Measurements from ENCODE around the gene SCNN1B.
A peak's percentile ranks its signal among the peaks of the same experiment; 100 is the strongest.
"Not testable (repeated sequence)": the region's sequence is repeated elsewhere in the genome, so short reads cannot be mapped to it uniquely, and the experiment has no call there.

The SCNN1B gene

DNA sequence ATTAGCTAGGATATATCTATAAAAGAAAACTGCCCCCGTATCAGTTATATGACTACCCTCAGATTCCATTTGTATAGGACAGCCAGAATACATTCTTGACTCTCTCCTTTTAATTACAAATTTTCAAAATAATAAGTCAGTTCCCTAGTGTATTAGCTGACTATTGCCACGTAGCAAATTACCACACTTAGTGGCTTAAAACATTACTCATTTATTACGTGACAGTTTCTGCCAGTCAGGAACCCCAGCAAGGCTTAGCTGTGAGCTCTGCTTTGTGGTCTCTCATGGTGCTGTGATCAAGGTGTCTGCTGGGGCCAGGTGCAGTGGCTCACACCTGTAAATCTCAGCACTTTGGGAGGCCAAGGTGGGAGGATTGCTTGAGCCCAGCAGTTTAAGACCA is 13.9 kb upstream of the SCNN1B start:
- Histone ChIP-seq H3K9me3 (ENCODE audit: control insufficient read depth in 2 of 2, low read length in 2 of 2) (no peaks in the 10 kb centered on the region), H3K4me1 (ENCODE audit: control insufficient read depth, insufficient read depth, low read length) (no peaks in the 10 kb centered on the region), H3K36me3 (ENCODE audit: control insufficient read depth in 2 of 2, insufficient read depth in 2 of 2, low read length in 2 of 2) (no peaks in the 10 kb centered on the region), H3K27ac (ENCODE audit: low read length) (no peak overlapping the region), H3K27me3 (ENCODE audit: control insufficient read depth in 1 of 2, insufficient read depth in 2 of 2, low read length in 2 of 2) (peaks cover 0 to 3% of the 10 kb centered on the region in 2 donors), H3K4me3 (ENCODE audit: low read length in 2 of 2) (no peak overlapping the region), H3K9ac (ENCODE audit: low read length in 2 of 2) (no peak overlapping the region)

DNA sequence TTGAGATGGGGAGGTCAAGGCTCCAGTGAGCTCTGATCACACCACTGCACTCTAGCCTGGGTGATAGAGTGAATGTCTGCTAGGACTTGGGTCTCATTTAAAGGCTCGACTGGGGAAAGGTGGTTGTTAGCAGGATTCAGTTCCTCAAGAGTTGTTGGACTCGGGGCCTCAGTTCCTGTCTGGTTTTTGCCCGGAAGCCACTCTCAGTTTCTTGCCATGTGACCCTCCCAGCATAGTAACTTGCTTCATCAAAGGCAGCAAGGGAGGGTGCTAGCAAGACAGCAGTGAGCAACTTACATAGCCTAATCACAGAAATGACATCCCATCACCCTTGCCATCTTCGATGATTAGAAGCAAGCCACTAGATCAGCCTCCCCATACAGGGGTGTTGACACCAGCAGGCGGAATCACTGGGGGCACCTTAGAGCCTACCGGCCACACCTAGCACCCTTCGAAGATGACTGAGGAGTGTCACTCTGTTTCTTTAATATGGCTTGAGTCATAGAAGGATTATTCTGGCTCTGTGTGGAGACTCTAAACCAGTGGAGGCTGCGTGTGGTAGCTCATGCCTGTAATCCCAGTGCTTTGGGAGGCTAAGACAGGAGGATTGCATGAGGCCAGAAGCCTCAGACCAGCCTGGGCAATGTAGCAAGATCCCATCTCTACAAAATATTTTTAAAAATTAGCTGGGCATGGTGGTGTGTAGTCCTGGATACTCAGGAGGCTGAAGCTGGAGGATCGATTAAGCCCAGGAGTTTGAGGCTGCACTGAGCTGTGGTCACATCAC is 13.2 kb upstream of the SCNN1B start:
- H3K4me1 ChIP-seq (ENCODE audit: control insufficient read depth, insufficient read depth, low read length) = no peaks in the 10 kb centered on the region
- H3K27ac ChIP-seq (ENCODE audit: low read length) = no peak overlapping the region
- no peaks in the 10 kb centered on the region for H3K9me3 ChIP-seq (ENCODE audit: control insufficient read depth in 2 of 2, low read length in 2 of 2)
- peaks cover 0 to under 1% of the 10 kb centered on the region in 2 donors for H3K27me3 ChIP-seq (ENCODE audit: control insufficient read depth in 1 of 2, insufficient read depth in 2 of 2, low read length in 2 of 2)
- no peaks in the 10 kb centered on the region for H3K36me3 ChIP-seq (ENCODE audit: control insufficient read depth in 2 of 2, insufficient read depth in 2 of 2, low read length in 2 of 2)
- H3K9ac ChIP-seq (ENCODE audit: low read length in 2 of 2) = no peak overlapping the region
- no peak overlapping the region for H3K4me3 ChIP-seq (ENCODE audit: low read length in 2 of 2)

DNA sequence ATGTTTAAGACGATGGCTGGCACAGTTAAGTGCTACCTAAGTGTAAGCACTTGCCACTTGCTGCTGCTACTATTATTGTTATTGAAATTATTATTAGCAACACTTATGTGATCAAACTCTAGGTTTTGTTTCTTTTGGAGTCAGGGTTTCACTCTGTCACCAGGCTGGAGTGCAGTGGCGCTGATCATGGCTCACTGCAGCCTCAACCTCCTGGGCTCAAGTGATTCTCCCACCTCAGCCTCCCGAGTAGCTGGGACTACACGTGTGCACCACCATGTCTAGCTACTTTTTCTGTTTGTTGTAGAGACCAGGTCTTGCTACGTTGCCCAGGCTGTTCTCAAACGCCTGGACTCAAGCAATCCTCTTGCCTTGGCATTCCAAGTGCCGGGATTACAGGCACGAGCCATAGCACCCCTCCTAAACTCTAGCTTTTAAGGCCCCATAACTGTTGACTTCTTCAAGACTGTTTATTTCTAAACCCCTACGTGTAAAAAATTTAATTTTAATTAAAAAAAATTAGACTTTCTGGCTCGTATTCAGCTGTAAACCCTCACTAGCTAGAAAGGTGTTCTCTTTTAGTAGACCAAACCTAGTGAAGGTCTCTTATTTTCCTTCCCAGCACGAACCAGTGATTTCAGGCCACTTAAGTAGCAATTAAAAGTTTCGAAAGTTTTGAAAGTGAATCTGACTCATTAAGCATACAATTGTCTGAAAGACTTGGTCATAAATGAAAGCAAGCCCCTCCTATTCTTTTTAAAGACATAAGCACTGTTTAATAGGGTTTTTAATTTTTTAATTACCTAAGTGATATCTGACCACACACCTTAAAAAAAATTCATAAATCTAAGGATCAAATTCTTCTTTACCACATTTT is 11.7 kb upstream of the SCNN1B start:
- Histone ChIP-seq H3K4me3 (ENCODE audit: low read length in 2 of 2) (no peak overlapping the region), H3K27me3 (ENCODE audit: control insufficient read depth in 1 of 2, insufficient read depth in 2 of 2, low read length in 2 of 2) (peaks cover 0 to 2% of the 10 kb centered on the region in 2 donors), H3K9me3 (ENCODE audit: control insufficient read depth in 2 of 2, low read length in 2 of 2) (no peaks in the 10 kb centered on the region), H3K4me1 (ENCODE audit: control insufficient read depth, insufficient read depth, low read length) (no peaks in the 10 kb centered on the region), H3K27ac (ENCODE audit: low read length) (no peak overlapping the region), H3K36me3 (ENCODE audit: control insufficient read depth in 2 of 2, insufficient read depth in 2 of 2, low read length in 2 of 2) (no peaks in the 10 kb centered on the region), H3K9ac (ENCODE audit: low read length in 2 of 2) (no peak overlapping the region)

DNA sequence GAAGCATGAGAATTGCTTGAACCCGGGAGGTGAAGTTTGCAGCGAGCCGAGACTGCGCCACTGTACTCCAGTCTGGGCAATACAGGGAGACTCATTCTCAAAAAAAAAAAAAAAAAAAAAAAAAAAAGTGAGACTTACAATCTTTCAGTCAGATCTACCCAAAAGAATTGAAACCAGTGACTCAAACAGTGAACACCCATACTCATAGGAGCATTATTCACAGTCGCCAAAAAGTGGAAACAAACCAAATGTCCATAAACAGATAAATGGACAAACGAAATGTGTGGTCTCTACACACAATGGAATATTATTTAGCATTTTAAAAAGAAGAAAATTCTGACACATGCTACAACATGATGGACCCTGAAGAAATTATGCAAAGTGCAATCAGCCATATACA is 9.1 kb upstream of the SCNN1B start:
- H3K36me3 ChIP-seq (ENCODE audit: control insufficient read depth in 2 of 2, insufficient read depth in 2 of 2, low read length in 2 of 2) = no peaks in the 10 kb centered on the region
- H3K4me1 ChIP-seq (ENCODE audit: control insufficient read depth, insufficient read depth, low read length) = no peaks in the 10 kb centered on the region
- no peak overlapping the region for H3K27ac ChIP-seq (ENCODE audit: low read length)
- H3K4me3 ChIP-seq (ENCODE audit: low read length in 2 of 2) = no peak overlapping the region
- no peak overlapping the region for H3K9ac ChIP-seq (ENCODE audit: low read length in 2 of 2)
- H3K27me3 ChIP-seq (ENCODE audit: control insufficient read depth in 1 of 2, insufficient read depth in 2 of 2, low read length in 2 of 2) = peaks cover 0 to 4% of the 10 kb centered on the region in 2 donors
- no peaks in the 10 kb centered on the region for H3K9me3 ChIP-seq (ENCODE audit: control insufficient read depth in 2 of 2, low read length in 2 of 2)

DNA sequence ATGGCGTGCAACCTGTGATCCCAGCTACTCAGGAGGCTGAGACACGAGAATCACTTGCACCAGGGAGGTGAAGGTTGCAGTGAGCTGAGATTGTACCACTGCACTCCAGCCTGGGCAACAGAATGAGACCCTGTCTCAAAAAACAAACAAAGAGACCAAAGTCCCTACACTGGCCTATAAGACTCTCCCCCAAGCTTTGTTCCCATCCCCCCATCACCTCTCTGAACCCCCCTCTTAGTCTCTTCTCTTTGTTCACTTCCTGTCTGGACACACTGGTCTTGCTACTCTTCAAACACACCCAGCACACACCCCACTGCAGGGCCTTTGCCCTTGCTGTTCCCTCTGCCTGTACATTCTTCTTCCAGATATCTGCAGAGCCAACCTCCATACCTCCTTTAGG is 7.8 kb upstream of the SCNN1B start:
- no peak overlapping the region for H3K9ac ChIP-seq (ENCODE audit: low read length in 2 of 2)
- no peak overlapping the region for H3K4me3 ChIP-seq (ENCODE audit: low read length in 2 of 2)
- peaks cover 0 to 4% of the 10 kb centered on the region in 2 donors for H3K27me3 ChIP-seq (ENCODE audit: control insufficient read depth in 1 of 2, insufficient read depth in 2 of 2, low read length in 2 of 2)
- no peak overlapping the region for H3K27ac ChIP-seq (ENCODE audit: low read length)
- no peaks in the 10 kb centered on the region for H3K36me3 ChIP-seq (ENCODE audit: control insufficient read depth in 2 of 2, insufficient read depth in 2 of 2, low read length in 2 of 2)
- no peaks in the 10 kb centered on the region for H3K4me1 ChIP-seq (ENCODE audit: control insufficient read depth, insufficient read depth, low read length)
- H3K9me3 ChIP-seq (ENCODE audit: control insufficient read depth in 2 of 2, low read length in 2 of 2) = no peaks in the 10 kb centered on the region

DNA sequence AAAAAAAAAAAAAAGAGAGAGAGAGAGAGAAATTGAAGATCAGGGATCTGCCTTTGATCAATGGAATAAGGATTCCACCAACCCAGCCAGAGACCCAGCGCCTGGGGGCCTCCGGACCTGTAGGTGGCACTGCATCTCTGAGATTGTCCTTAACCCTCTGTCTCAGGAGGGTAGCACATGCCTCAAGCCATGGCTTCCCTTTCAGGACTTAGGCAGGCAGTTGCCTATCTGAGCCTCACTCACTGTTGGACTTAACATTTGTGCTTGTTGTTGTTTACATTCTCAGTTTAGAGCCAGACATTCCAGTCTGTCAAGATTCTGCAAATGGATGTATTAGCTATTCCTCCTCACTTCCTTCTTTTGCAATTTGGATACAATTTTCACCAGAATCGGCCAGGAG is 5.1 kb upstream of the SCNN1B start:
- Histone ChIP-seq H3K9ac (ENCODE audit: low read length in 2 of 2) (no peak overlapping the region), H3K36me3 (ENCODE audit: control insufficient read depth in 2 of 2, insufficient read depth in 2 of 2, low read length in 2 of 2) (no peaks in the 10 kb centered on the region), H3K9me3 (ENCODE audit: control insufficient read depth in 2 of 2, low read length in 2 of 2) (no peaks in the 10 kb centered on the region), H3K4me3 (ENCODE audit: low read length in 2 of 2) (no peak overlapping the region), H3K4me1 (ENCODE audit: control insufficient read depth, insufficient read depth, low read length) (no peaks in the 10 kb centered on the region), H3K27ac (ENCODE audit: low read length) (no peak overlapping the region), H3K27me3 (ENCODE audit: control insufficient read depth in 1 of 2, insufficient read depth in 2 of 2, low read length in 2 of 2) (peaks cover 8 to 11% of the 10 kb centered on the region in 2 donors)

DNA sequence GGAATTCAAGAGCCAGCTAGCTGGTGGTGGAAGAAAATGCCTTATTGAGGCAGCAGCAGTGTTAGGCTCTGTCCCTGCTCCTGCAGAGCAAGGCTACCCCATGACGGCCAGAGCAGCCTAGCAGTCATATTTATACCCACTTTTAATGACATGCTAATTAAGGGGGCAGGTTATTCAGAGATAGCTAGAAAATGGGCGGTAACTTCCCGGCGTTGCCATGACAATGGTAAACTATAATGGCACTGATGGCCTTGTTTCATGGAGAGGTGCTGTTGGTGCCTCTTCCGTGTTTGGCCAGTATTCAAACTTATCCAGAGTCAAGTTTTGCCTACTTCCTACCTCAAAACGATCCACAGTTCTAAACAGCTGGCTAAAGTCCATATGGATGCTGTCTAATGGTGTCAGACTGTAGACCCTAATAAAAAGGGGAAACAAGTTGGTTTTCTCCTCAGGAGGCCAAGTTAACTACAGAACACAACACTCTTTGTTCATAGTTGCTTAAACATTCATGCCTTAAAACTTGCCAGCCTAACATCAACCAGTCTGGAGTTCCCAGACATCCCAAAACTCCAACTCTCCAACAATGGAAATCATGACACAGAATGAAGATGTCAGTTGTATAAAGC is 3.7 kb upstream of the SCNN1B start:
- H3K27me3 ChIP-seq (ENCODE audit: control insufficient read depth in 1 of 2, insufficient read depth in 2 of 2, low read length in 2 of 2) = peaks cover 16 to 20% of the 10 kb centered on the region in 2 donors
- no peaks in the 10 kb centered on the region for H3K4me1 ChIP-seq (ENCODE audit: control insufficient read depth, insufficient read depth, low read length)
- no peak overlapping the region for H3K27ac ChIP-seq (ENCODE audit: low read length)
- H3K9ac ChIP-seq (ENCODE audit: low read length in 2 of 2) = no peak overlapping the region
- H3K9me3 ChIP-seq (ENCODE audit: control insufficient read depth in 2 of 2, low read length in 2 of 2) = no peaks in the 10 kb centered on the region
- no peak overlapping the region for H3K4me3 ChIP-seq (ENCODE audit: low read length in 2 of 2)
- no peaks in the 10 kb centered on the region for H3K36me3 ChIP-seq (ENCODE audit: control insufficient read depth in 2 of 2, insufficient read depth in 2 of 2, low read length in 2 of 2)

DNA sequence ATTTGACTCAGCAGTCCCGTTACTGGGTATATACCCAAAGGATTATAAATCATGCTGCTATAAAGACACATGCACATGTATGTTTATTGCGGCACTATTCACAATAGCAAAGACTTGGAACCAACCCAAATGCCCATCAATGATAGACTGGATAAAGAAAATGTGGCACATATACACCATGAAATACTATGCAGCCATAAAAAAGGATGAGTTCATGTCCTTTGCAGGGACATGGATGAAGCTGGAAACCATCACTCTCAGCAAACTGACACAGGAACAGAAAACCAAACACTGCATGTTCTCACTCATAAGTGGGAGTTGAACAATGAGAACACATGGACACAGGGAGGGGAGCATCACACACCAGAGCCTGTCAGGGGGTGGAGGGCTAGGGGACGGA is 2.3 kb upstream of the SCNN1B start:
- not testable (repeated sequence) for H3K9me3 ChIP-seq (ENCODE audit: control insufficient read depth in 2 of 2, low read length in 2 of 2); H3K27ac ChIP-seq (ENCODE audit: low read length); H3K9ac ChIP-seq (ENCODE audit: low read length in 2 of 2); H3K4me1 ChIP-seq (ENCODE audit: control insufficient read depth, insufficient read depth, low read length); H3K4me3 ChIP-seq (ENCODE audit: low read length in 2 of 2); H3K36me3 ChIP-seq (ENCODE audit: control insufficient read depth in 2 of 2, insufficient read depth in 2 of 2, low read length in 2 of 2)
- H3K27me3 ChIP-seq (ENCODE audit: control insufficient read depth in 1 of 2, insufficient read depth in 2 of 2, low read length in 2 of 2) = peaks cover 14 to 20% of the 10 kb centered on the region in 2 donors

DNA sequence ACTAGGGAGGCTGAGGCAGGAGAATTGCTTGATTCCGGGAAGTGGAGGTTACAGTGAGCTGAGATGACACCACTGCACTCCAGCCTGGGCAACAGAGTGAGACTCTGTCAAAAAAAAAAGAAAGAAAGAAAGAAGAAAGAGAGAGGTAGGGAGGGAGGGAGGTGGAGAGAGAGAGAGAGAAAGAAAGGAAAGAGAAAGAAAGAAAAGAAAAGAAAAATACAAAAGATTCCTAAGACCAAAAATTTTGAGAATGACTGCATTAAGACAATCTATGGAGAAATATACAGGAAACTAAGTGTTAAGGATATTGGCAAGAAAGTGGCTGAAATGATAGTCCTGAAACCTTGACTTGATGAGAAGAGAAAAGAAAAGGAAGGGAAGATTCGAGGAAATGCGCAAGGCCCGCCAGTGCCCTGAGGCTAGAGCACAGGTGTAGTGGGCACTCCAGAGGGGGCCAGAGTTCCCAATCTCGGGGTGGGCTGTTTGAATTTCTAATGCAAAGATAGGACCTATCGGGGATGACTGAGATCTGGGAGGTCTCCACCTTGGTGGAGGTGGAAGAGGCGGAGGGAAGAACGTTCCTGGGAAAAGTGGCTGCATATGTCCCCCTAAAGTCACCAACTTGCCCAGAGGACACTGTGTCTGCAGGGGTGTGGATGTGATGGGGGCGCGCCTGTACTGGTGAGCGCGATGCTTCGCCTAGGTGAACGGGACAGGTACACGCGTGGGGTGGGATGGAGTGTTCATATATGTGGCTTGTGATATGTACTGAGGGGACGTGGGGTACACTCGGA is 654 bp upstream of the SCNN1B start:
- Histone ChIP-seq H3K9ac (ENCODE audit: low read length in 2 of 2) (no peak overlapping the region), H3K36me3 (ENCODE audit: control insufficient read depth in 2 of 2, insufficient read depth in 2 of 2, low read length in 2 of 2) (no peaks in the 10 kb centered on the region), H3K4me1 (ENCODE audit: control insufficient read depth, insufficient read depth, low read length) (no peaks in the 10 kb centered on the region), H3K9me3 (ENCODE audit: control insufficient read depth in 2 of 2, low read length in 2 of 2) (no peaks in the 10 kb centered on the region), H3K27me3 (ENCODE audit: control insufficient read depth in 1 of 2, insufficient read depth in 2 of 2, low read length in 2 of 2) (peaks cover 13 to 20% of the 10 kb centered on the region in 2 donors), H3K27ac (ENCODE audit: low read length) (no peak overlapping the region), H3K4me3 (ENCODE audit: low read length in 2 of 2) (peak overlapping the region in 1 of 2 donors; percentile 15)

DNA sequence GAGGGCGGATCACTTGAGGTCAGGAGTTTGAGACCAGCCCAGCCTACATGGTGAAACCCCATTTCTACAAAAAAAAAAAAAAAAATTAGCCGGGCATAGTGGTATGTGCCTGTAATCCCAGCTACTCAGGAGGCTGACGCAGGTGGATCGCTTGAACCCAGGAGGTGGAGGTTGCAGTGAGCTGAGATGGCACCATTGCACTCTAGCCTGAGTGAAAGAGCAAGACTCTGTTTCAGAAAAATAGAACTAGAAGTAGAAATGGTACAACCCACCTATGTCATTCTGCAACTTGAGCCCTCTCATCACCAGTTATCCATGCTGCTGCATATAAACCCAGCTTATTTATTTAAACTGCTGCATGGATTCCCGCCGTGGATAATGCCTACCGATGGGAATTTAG is 1.6 kb downstream of the SCNN1B start:
- H3K9ac ChIP-seq (ENCODE audit: low read length in 2 of 2) = no peak overlapping the region
- H3K27ac ChIP-seq (ENCODE audit: low read length) = no peak overlapping the region
- peaks cover 15 to 20% of the 10 kb centered on the region in 2 donors for H3K27me3 ChIP-seq (ENCODE audit: control insufficient read depth in 1 of 2, insufficient read depth in 2 of 2, low read length in 2 of 2)
- no peak overlapping the region for H3K4me3 ChIP-seq (ENCODE audit: low read length in 2 of 2)
- H3K9me3 ChIP-seq (ENCODE audit: control insufficient read depth in 2 of 2, low read length in 2 of 2) = no peaks in the 10 kb centered on the region
- no peaks in the 10 kb centered on the region for H3K36me3 ChIP-seq (ENCODE audit: control insufficient read depth in 2 of 2, insufficient read depth in 2 of 2, low read length in 2 of 2)
- no peaks in the 10 kb centered on the region for H3K4me1 ChIP-seq (ENCODE audit: control insufficient read depth, insufficient read depth, low read length)

Data from stomach smooth muscle (tissue), 2 donors.